Astrocyte (in vitro differentiated cells and primary cell): ENCODE data around the gene CAMKMT.

ENCODE experiments used
- CTCF ChIP-seq: IDR thresholded peaks from 2 replicates; pipeline ENCODE4 v1.5.1; 2011; ENCODE audit warnings: low read depth, mild to moderate bottlenecking, inconsistent platforms, low read length, moderate library complexity; ENCODE audit not compliant: insufficient read depth
- EZH2 ChIP-seq: IDR thresholded peaks from 2 replicates; pipeline ENCODE4 v1.6.1; 2012; ENCODE audit warnings: mild to moderate bottlenecking, low read length, inconsistent platforms; ENCODE audit not compliant: insufficient read depth

- no peak for TF ChIP-seq EZH2
- no peak for TF ChIP-seq CTCF
Observed at GRCh38 chr2:44529448-44529847, 167.7 kb downstream of the CAMKMT start.
